Superior temporal gyrus (tissue), 1 donor: ENCODE measurements around the gene SUSD1.
A peak's percentile ranks its signal among the peaks of the same experiment; 100 is the strongest.

Source experiments
- DNase-seq: peaks from one replicate; pipeline ENCODE4 v3.0.0-alpha.2; 2016; ENCODE audit errors: extremely low spot score

SUSD1 gene

DNA sequence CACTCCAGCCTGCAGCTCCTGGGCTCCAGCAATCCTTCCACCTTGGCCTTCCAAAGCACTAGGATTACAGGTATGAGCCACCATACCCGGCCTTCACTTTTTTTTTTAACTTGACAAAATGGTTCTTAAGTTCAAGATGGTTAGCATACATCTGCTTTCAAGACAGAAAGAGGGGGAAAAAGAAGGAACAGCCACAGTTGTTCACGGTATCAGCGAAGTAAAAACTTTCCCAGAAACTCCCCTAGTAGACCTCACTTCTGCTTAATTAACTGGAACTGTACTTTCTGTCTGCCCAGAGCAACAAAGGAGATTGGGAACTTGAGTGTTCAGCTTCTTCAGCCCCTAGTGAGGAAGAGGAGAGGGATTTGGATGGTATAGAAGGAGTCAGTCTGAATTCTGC lies 161.8 kb downstream of the SUSD1 start:
- DNase-seq, result no peak

DNA sequence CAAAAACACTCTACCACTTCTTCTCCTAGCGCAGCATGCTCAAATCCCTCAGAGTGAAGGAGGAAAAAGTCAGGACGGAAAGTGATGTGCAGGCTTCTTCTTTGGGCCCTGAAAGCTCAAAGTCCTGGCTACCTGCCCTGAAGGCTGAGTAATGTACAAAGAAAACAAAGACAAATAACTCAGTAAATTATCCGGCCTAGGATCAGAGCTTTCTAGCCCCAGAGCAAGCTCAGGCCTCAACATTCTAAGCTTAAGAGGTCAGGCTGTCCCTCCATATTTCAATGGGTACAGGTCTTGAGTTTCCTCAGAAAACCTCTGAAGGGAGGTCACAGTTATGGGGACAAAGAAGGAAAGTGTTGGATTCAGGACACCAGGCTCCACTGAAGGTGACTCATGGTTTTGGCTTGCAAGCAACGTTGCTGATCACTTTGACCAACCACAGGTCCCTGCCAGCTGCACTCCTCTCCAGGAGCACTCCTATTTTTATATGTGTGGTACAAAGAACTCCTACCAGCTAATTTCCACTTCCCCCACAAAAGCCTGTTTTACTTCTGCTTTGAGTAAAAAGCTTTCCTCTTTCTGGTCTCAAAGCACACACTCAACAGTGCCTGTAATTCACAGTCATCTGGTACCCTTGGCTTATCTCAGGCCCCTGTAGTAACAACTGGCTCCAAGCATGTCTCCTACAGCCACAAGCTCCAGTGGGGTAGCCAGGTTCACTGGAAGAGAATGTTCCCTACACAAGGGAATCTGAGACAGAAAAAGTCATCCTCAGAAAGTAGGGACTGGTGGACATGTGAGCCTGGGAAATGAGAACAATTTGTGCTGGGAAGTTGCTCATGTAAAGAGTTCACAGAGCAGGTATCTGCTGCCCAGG lies 162.8 kb downstream of the SUSD1 start:
- DNase-seq, result peak; percentile 71

DNA sequence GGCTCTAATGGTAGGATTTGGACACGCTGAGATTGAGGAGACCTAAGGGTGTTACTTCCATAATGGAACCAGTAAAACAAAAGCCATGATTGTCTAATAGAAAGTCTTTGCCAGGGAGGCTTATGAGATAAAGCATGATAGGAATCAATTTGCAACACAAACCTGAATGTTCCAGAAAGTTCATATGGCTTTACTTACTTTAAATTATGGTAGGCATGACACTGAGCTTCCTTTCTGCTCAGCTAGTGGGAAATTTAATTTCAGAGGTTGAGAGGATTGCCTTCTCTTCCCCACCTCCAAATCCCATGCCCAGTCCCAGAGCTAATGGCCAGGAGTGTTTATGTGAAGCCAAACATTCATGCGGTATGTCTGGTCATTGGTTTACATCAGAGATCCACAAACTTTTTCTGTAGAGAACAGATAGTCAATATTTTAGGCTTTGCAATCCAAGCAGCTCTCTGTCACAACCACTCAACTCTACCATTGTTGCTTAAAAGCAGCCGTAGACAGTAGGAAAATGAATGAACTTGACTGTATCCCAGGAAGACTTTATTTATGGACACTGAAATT lies 164.0 kb downstream of the SUSD1 start:
- no peak for DNase-seq

DNA sequence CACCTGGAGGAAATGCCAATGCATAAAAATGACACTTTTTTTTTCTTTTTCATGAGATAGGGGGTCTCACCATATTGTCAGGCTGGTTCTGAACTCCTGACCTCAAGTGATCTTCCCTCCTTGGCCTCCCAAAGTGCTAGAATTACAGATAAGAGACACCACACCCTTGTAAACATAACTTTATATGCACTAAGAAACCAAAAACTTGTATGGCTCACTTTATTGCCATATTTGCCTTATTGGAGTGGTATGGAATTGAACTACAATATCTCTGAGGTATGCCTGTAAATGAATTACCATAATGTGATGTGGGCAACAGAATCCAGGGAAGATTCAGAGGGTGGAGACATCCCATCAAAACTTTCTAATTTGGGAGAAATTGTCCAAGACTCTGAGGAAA lies 164.6 kb downstream of the SUSD1 start:
- DNase-seq, result no peak

DNA sequence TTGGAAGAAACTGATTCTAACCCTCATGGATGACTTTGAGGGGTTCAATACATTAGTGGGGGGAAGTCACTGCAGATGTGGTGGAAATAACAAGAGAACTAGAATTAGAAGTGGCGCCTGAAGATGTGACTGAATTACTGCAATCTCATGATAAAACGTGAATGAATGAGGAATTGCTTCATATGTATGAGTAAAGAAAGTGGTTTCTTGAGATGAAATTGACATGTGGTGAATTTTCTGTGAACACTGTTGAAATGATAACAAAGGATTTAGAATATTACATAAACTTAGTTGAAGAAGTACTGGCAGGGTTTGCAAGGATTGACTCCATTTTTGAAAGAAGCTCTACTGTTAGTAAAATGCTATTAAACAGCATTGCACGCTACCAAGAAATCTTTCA lies 165.4 kb downstream of the SUSD1 start:
- no peak for DNase-seq

DNA sequence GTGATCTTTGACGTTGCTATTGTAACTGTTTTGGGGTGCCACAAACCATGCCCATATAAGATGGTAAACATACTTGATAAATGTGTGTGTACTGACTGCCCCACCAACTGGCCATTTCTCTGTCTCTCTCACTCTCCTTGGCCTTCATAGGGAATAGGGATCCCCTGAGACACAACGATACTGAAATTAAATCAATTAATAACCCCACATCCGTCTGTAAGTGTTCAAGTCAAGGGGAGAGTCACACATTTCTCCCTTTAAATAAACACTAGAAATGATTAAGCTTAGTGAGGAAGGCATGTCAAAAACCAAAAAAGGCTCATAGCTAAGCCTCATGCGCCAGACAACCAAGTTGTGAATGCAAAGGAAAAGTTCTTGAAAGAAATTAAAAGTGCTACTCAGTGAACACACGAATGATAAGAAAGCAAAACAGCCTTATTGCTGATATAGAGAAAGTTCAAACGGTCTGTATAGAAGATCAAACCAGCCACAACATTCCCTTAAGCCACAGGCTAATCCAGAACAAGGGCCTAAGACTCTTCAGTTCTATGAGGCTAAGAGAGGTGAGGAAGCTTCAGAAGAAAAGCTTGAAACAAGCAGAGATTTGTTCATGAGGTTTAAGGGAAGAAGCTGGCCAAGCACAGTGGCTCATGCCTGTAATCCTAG lies 167.4 kb downstream of the SUSD1 start:
- DNase-seq, result no peak

DNA sequence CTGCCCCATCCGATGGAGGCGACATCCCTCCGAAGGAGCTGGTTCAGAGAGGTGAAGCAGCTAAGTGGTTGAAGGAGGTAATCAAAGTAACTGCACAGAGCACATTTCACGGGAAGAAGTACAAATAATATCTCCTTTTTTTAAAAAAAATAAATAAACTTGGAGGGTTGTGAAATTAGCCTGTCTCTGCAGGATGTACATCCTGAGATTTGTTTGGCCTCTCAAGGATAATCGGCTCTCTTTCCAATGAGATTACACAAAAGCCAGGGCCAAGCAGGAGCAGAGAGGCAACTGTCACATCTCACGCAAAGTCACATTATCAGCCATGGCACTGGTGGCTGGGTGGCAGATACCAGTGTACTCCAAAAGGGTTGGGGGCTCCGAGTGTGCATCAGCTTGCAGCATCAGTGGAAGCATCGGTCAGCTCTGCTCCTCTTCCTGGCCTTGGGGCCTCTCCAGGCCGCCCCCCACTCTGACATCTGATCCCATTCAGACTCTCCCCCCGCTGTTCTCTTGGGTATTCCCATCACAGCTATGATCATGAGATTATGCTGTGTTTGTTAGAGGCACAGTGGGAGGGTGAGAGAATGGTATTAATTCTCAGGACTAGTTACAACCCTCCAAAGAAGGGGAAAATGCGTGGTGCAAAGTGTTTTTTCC lies 168.6 kb downstream of the SUSD1 start:
- no peak for DNase-seq

DNA sequence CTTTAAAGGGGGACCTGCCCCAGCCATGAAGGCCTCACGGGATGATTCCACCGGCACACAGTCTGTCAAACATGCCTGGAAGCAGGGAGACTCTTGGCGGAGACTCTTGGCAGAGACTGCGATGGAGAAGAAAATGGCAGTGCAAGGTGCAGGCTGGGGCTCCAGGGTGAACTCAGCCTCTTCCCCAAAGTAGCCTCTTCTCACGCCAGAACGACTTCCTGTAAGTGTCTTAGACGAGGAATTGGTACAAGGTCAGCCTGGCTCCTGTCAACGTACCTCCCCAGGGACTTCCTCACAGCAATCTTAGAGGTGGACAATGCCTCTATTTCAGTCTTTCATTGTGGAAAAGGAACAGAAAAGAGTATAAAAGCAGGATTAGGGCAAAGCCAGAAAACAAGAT lies 169.2 kb downstream of the SUSD1 start:
- no peak for DNase-seq

DNA sequence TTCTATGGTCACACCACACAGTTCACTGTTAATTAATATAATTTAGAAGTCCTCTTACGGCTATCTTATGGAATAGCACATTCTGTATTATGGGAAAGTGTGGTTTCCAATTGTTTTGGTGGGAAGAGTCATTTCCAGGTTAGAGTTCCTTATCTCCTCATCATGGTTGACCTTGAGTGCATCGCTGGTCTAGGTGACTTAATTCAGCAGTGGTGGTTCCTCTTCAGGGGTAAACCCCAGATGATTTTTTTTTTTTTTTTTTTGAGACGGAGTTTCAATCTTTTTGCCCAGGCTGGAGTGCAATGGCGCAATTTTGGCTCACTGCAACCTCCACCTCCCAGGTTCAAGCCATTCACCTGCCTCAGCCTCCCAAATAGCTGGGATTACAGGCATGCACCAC lies 171.6 kb downstream of the SUSD1 start:
- DNase-seq, result no peak

DNA sequence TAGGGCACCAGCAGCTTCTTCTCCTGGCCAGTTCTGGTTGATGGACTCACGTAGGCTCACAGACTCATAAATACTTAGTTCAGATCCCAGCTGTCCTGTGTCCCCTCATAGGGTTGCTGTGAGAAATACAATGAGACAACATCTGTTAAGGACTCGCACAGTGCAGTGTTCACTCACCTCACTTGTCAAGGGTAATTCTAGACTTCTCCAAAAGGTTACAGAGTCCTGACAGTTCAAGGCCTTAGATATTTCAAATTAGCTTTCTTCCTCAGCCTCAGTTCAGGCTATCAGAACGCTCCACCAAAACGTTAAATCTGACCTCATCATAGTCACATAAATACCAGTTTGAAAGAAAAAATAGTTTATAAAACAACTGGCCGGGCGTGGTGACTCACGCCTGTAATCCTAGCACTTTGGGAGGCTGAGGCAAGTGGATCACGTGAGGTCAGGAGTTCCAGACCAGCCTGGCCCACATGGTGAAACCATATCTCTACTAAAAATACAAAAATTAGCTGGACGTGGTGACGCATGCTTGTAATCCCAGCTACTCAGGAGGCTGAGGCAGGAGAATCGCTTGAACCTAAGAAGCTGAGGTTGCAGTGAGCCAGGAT lies 172.1 kb downstream of the SUSD1 start:
- DNase-seq, result no peak

DNA sequence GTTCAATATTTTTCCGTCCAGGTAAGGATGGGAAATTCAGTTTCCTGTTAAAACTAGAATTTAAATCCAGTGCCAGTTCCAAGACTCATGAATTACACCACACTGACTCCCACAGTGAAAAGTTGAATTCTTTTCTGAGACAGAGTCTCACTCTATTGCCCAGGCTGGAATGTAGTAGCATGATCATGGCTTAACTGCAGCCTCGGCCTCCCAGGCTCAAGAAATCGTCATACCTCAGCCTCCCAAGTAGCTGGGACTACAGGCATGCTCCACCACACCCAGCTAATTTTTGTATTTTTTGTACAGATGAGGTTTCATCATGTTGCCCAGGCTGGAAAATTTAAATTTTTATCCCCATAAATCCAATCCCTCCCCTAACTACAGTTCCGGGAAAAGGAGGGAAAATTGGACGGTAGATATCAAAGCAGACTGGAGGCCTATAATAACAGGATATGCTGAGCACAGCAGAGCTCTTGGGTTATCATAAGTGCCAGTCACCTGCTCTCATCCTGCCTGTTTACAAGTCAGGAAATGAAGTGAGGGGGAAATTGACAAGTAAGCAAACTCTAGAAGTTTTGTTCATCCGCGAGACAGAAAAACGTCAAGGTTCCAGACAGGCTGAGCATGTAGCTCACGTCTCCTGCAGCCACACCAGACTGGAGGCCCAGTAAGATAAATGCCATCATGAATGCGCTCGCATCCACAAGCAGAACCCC lies 172.8 kb downstream of the SUSD1 start:
- no peak for DNase-seq

DNA sequence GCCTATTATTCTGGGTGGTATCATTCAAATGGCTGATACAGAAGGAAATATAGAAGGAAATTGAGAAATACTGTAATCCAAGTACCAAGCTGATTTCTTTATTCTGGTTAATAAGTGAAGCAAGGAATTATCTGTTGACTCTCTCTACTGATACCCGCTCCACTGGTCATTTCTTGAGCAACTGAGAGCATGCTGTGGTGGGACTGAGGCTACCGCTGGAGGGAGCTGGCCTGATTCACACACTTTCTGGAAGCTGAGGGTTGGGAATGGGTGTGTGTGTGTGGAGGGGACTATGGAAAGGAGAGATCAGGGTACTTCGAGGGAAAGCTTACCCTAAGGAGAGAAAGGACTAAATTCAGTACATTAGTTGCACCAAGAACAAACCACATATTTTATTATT lies 174.4 kb downstream of the SUSD1 start:
- no peak for DNase-seq

DNA sequence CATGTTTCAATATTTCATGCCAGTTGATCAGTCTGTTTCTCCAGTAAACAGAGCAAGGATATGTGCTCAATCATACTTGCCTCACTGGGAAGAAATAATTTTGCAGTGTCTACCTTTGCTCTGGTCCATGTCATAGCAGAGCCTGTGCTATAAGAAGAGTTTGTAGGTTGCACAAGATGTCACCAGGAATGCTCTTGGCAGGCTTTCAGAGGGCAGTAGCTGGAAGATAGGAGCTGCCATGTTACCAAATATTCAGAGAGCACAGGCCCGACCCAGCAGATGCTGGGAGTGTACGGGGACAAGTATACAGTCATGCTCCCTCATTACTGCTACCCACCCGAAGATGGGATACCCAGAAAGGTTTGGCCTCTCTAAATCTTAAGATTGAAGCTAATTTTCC lies 175.8 kb downstream of the SUSD1 start:
- DNase-seq, result no peak

DNA sequence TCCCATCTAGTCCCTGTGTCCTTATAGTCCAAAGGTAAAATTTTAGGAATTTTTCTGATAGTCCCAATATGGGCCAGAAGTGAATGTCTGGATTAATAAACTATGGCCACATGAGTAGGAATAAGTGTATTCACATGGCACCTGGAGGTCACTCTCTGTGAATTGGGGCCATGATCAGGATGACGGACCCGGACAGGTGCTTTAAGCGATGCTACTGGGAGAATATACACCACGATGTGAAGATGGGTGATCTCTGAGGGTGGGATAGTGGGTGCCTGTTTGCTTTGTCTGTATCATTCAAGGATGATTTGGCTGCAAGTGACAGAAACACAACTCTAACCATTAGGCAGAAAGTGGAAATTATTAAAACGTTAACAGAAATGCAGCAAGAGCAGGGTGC lies 177.3 kb downstream of the SUSD1 start:
- no peak for DNase-seq

DNA sequence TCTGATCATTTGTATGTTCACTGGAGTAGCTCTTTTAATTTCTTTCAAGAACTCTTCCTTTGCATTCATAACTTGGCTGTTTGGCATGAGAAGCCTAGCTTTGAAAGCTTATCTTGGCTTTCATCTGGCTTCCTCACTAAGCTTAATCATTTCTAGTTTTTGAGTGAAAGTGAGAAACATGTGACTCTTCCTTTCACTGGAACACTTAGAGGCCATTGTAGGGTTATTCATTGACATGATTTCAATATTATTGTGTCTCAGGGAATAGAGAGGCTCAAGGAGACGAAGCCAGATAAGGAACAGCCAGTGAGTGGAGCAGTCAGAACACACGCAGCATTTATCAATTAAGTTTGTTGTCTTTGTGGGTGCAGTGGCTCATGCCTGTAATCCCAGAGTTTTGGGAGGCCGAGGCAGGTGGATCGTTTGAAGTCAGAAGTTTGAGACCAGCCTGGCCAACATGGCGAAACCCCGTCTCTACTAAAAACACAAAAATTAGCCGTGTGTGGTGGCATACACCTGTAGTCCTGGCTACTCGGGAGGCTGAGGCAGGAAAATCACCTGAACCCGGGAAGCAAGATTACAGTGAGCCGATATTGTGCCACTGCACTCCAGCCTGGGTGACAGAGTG lies 180.2 kb downstream of the SUSD1 start:
- no peak for DNase-seq

DNA sequence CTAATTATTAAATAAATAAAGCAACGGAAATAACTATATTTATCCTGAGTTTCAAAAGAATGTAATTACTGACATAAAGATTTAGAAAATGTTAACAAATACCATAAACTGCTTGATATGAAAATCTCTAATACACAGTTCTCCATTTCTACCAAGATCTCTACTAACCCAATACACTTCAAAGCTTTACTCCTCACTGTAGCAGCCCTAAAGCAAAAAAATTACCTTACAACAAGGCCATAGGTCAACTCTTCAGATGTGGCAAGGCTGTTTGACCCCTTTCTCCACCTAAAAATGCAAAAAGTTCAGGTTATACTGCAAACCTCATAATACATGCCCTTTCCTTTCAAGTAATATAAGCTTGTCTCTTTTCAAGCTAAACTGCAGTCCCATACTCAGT lies 181.8 kb downstream of the SUSD1 start:
- no peak for DNase-seq

DNA sequence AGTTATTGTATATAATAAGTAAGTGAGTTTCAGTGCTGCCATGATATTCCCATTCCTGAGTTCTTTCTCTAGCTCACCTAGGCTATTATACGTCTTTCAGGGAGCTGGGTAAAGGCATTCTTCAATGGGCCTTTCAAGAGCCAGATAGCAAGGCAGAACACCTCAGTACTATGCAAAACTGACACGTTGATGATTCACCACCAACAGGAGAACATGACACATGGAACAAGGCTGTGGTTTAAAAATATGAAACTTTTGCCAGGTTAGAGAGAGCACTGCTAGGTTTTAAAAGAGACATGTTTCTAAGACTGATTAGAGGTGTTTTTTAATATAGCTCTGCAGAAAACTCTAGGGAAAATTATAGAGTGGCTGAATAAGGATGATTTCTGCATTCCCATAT lies 182.6 kb downstream of the SUSD1 start:
- no peak for DNase-seq

DNA sequence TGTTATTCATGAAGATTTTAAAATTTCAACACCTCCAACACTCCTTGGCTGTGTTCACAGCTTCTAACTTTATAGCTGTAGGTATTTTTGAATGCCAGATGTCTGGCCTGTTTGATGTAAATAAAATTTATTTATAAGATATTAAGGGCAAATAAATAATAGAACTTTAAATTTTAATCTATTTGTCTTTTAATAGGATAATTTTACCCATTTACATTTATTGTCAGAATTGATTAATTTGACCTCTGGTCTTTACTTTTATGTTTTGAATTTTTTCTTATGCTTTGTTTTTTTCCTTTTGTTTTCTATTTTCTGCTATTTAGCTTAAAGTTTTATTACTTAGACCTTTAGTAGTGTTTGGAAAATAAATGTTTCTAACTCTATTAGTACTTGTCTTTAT lies 183.9 kb downstream of the SUSD1 start:
- no peak for DNase-seq
